ENCODE data around the gene OR1F1. TPM values are rescaled to one million over a fixed set of nuclear protein-coding genes. Genes with fewer than 3 reads are reported as not detected.

Gene OR1F1
- total and polyA plus RNA-seq, 2 experiments from 2014 or later = 0.38 TPM; not detected in 1

DNA sequence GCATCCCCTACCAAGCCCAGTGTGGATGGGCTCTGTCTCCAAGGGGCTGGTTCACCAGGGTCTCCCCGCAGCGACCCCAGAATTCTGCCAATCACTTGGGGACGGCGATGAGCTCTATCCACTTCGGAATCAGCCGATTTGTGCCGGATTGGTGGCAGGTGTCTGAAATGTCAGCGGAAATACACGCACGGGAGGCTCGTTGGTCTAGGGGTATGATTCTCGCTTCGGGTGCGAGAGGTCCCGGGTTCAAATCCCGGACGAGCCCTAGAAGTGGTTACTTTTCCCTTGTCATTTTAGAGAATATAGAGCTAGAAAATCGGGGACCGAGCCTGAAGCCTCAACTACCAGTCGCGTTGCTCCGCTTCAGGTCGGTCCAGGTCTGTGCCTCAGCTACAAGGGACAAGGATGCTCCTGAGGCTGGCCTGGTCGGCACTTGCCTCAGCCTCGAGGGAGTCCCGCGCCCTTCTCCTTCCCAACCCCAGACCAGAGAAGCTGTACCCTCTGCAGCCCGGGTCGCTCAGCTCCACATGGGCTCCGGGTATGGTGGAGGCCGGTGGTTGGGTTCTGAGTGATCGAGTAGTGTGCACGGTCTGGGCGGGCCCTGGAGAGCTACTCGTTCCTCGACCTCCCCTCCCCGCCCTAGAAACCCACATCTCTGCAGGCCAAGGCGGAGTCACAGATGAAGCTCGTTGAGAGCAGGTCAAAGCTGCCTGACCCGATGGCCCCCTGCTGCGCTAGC is 16.0 kb upstream of the OR1F1 start (continued):
- TF ChIP-seq, protein P1, sequence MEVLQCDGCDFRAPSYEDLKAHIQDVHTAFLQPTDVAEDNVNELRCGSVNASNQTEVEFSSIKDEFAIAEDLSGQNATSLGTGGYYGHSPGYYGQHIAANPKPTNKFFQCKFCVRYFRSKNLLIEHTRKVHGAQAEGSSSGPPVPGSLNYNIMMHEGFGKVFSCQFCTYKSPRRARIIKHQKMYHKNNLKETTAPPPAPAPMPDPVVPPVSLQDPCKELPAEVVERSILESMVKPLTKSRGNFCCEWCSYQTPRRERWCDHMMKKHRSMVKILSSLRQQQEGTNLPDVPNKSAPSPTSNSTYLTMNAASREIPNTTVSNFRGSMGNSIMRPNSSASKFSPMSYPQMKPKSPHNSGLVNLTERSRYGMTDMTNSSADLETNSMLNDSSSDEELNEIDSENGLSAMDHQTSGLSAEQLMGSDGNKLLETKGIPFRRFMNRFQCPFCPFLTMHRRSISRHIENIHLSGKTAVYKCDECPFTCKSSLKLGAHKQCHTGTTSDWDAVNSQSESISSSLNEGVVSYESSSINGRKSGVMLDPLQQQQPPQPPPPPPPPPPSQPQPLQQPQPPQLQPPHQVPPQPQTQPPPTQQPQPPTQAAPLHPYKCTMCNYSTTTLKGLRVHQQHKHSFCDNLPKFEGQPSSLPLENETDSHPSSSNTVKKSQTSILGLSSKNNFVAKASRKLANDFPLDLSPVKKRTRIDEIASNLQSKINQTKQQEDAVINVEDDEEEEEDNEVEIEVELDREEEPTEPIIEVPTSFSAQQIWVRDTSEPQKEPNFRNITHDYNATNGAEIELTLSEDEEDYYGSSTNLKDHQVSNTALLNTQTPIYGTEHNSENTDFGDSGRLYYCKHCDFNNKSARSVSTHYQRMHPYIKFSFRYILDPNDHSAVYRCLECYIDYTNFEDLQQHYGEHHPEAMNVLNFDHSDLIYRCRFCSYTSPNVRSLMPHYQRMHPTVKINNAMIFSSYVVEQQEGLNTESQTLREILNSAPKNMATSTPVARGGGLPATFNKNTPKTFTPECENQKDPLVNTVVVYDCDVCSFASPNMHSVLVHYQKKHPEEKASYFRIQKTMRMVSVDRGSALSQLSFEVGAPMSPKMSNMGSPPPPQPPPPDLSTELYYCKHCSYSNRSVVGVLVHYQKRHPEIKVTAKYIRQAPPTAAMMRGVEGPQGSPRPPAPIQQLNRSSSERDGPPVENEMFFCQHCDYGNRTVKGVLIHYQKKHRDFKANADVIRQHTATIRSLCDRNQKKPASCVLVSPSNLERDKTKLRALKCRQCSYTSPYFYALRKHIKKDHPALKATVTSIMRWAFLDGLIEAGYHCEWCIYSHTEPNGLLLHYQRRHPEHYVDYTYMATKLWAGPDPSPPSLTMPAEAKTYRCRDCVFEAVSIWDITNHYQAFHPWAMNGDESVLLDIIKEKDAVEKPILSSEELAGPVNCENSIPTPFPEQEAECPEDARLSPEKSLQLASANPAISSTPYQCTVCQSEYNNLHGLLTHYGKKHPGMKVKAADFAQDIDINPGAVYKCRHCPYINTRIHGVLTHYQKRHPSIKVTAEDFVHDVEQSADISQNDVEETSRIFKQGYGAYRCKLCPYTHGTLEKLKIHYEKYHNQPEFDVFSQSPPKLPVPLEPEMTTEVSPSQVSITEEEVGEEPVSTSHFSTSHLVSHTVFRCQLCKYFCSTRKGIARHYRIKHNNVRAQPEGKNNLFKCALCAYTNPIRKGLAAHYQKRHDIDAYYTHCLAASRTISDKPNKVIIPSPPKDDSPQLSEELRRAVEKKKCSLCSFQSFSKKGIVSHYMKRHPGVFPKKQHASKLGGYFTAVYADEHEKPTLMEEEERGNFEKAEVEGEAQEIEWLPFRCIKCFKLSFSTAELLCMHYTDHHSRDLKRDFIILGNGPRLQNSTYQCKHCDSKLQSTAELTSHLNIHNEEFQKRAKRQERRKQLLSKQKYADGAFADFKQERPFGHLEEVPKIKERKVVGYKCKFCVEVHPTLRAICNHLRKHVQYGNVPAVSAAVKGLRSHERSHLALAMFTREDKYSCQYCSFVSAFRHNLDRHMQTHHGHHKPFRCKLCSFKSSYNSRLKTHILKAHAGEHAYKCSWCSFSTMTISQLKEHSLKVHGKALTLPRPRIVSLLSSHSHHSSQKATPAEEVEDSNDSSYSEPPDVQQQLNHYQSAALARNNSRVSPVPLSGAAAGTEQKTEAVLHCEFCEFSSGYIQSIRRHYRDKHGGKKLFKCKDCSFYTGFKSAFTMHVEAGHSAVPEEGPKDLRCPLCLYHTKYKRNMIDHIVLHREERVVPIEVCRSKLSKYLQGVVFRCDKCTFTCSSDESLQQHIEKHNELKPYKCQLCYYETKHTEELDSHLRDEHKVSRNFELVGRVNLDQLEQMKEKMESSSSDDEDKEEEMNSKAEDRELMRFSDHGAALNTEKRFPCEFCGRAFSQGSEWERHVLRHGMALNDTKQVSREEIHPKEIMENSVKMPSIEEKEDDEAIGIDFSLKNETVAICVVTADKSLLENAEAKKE (CRISPR knock-in tag; IDR thresholded peaks at IDR 0.05) = no peak
- TF ChIP-seq, protein P2, sequence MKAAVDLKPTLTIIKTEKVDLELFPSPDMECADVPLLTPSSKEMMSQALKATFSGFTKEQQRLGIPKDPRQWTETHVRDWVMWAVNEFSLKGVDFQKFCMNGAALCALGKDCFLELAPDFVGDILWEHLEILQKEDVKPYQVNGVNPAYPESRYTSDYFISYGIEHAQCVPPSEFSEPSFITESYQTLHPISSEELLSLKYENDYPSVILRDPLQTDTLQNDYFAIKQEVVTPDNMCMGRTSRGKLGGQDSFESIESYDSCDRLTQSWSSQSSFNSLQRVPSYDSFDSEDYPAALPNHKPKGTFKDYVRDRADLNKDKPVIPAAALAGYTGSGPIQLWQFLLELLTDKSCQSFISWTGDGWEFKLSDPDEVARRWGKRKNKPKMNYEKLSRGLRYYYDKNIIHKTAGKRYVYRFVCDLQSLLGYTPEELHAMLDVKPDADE (IDR thresholded peaks at IDR 0.05) = 0 out of 2 replicates have a peak, but pooled peaks have one; percentile 14
- TF ChIP-seq, protein P3, sequence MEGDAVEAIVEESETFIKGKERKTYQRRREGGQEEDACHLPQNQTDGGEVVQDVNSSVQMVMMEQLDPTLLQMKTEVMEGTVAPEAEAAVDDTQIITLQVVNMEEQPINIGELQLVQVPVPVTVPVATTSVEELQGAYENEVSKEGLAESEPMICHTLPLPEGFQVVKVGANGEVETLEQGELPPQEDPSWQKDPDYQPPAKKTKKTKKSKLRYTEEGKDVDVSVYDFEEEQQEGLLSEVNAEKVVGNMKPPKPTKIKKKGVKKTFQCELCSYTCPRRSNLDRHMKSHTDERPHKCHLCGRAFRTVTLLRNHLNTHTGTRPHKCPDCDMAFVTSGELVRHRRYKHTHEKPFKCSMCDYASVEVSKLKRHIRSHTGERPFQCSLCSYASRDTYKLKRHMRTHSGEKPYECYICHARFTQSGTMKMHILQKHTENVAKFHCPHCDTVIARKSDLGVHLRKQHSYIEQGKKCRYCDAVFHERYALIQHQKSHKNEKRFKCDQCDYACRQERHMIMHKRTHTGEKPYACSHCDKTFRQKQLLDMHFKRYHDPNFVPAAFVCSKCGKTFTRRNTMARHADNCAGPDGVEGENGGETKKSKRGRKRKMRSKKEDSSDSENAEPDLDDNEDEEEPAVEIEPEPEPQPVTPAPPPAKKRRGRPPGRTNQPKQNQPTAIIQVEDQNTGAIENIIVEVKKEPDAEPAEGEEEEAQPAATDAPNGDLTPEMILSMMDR (conservative IDR thresholded peaks at IDR 0.05; ENCODE audit: low read depth in 2 of 2) = no peak
